NCI-H1105 treated with DMSO at 0.1 percent for 48 hours (cell line): ENCODE data around the gene MED13L.

Source experiments
- DNase-seq: peaks from one replicate; lab custom pipeline; 2025; lab: John Stamatoyannopoulos, UW

Gene MED13L

GRCh38 chr12:116130431-116130830, 147.1 kb downstream of the MED13L start:
- no peak for DNase-seq

GRCh38 chr12:116128779-116129178, 148.7 kb downstream of the MED13L start:
- DNase-seq = no peak

- DNase-seq = no peak
Observed at GRCh38 chr12:116127859-116128258, 149.6 kb downstream of the MED13L start.

- no peak for DNase-seq
Observed at GRCh38 chr12:116126610-116127009, 150.9 kb downstream of the MED13L start.

GRCh38 chr12:116125956-116126566, 151.4 kb downstream of the MED13L start:
- no peak for DNase-seq

- DNase-seq = no peak
Observed at GRCh38 chr12:116125084-116125483, 152.4 kb downstream of the MED13L start.

GRCh38 chr12:116123451-116124258, 153.8 kb downstream of the MED13L start:
- DNase-seq = peak; percentile 93

GRCh38 chr12:116122628-116123027, 154.9 kb downstream of the MED13L start:
- DNase-seq = no peak

- no peak for DNase-seq
Observed at GRCh38 chr12:116121453-116121871, 156.0 kb downstream of the MED13L start.

GRCh38 chr12:116116650-116117424, 160.7 kb downstream of the MED13L start:
- peak; percentile 54 for DNase-seq

- no peak for DNase-seq
Observed at GRCh38 chr12:116113398-116114130, 163.9 kb downstream of the MED13L start.

- no peak for DNase-seq
Observed at GRCh38 chr12:116106870-116107269, 170.6 kb downstream of the MED13L start.

- DNase-seq = no peak
Observed at GRCh38 chr12:116104167-116104767, 173.2 kb downstream of the MED13L start.

- DNase-seq = no peak
Observed at GRCh38 chr12:116101991-116102390, 175.5 kb downstream of the MED13L start.

- no peak for DNase-seq
Observed at GRCh38 chr12:116099652-116100432, 177.7 kb downstream of the MED13L start.

GRCh38 chr12:116096874-116097273, 180.6 kb downstream of the MED13L start:
- no peak for DNase-seq

- DNase-seq = no peak
Observed at GRCh38 chr12:116094475-116094874, 183.0 kb downstream of the MED13L start.

- no peak for DNase-seq
Observed at GRCh38 chr12:116093915-116094314, 183.6 kb downstream of the MED13L start.

- no peak for DNase-seq
Observed at GRCh38 chr12:116092776-116093175, 184.7 kb downstream of the MED13L start.

GRCh38 chr12:116092162-116092561, 185.3 kb downstream of the MED13L start:
- no peak for DNase-seq

- DNase-seq = peak; percentile 11
Observed at GRCh38 chr12:116091579-116091978, 185.9 kb downstream of the MED13L start.
